Measurements from ENCODE around the gene TEX44.
"Not testable (repeated sequence)": the region's sequence is repeated elsewhere in the genome, so short reads cannot be mapped to it uniquely, and the experiment has no call there.

The TEX44 gene

DNA sequence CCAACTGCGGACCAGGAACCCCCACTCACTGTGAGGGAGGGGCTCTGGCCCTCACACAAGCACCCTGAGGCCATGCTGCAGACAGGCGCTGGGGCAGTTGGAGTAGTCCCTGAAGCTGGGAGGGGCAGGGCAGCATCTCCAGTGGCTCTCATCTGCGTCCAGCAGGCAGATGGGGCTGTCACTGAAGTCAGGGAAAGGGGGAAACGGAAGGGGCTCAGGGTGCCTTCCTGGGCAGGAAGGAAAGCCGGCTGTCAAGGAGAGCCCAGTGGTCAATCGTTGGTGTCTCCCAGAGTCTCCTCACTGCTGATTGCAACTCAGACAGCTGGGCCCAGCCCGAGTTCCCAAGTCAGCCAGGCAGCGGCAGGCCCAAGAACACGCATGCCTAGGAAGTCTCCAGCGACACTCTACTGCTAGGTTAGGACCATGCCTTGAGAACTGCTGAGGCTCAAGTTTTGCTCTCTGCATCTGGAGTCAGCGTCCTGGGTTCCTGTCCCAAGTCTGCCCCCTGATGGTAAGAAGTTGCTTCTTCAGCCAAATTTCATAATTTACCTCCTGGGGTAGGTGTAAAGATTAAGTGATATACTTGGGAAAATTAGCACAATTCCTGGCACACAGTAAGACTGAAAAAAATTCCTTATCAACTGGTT, 35.0 kb upstream of the TEX44 start:
- Histone ChIP-seq H3K27me3 (ENCODE audit: control insufficient read depth, insufficient read depth, low read length) (no peaks in the 10 kb centered on the region), H3K9ac (ENCODE audit: low read length) (no peak overlapping the region), H3K4me3 (ENCODE audit: low read length) (no peak overlapping the region), H3K9me3 (ENCODE audit: control insufficient read depth, low read length) (no peaks in the 10 kb centered on the region), H3K36me3 (ENCODE audit: control insufficient read depth, insufficient read depth, low read length) (no peaks in the 10 kb centered on the region), H3K4me1 (ENCODE audit: control insufficient read depth, insufficient read depth, low read length) (peaks cover 15% of the 10 kb centered on the region)

- no peak overlapping the region for H3K4me3 ChIP-seq (ENCODE audit: low read length)
- H3K36me3 ChIP-seq (ENCODE audit: control insufficient read depth, insufficient read depth, low read length), result no peaks in the 10 kb centered on the region
- no peaks in the 10 kb centered on the region for H3K27me3 ChIP-seq (ENCODE audit: control insufficient read depth, insufficient read depth, low read length)
- no peak overlapping the region for H3K9ac ChIP-seq (ENCODE audit: low read length)
- H3K4me1 ChIP-seq (ENCODE audit: control insufficient read depth, insufficient read depth, low read length), result no peaks in the 10 kb centered on the region
- H3K9me3 ChIP-seq (ENCODE audit: control insufficient read depth, low read length), result no peaks in the 10 kb centered on the region
Measured at GRCh38 chr2:231563378-231563961, 29.2 kb upstream of the TEX44 start.

- H3K9me3 ChIP-seq (ENCODE audit: control insufficient read depth, low read length), result no peaks in the 10 kb centered on the region
- H3K4me3 ChIP-seq (ENCODE audit: low read length), result no peak overlapping the region
- no peak overlapping the region for H3K9ac ChIP-seq (ENCODE audit: low read length)
- H3K27me3 ChIP-seq (ENCODE audit: control insufficient read depth, insufficient read depth, low read length), result no peaks in the 10 kb centered on the region
- H3K4me1 ChIP-seq (ENCODE audit: control insufficient read depth, insufficient read depth, low read length), result no peaks in the 10 kb centered on the region
- no peaks in the 10 kb centered on the region for H3K36me3 ChIP-seq (ENCODE audit: control insufficient read depth, insufficient read depth, low read length)
Measured at GRCh38 chr2:231565887-231566594, 26.6 kb upstream of the TEX44 start.

GRCh38 chr2:231567159-231567558, 25.5 kb upstream of the TEX44 start:
- H3K4me1 ChIP-seq (ENCODE audit: control insufficient read depth, insufficient read depth, low read length), result no peaks in the 10 kb centered on the region
- no peaks in the 10 kb centered on the region for H3K36me3 ChIP-seq (ENCODE audit: control insufficient read depth, insufficient read depth, low read length)
- no peaks in the 10 kb centered on the region for H3K9me3 ChIP-seq (ENCODE audit: control insufficient read depth, low read length)
- no peak overlapping the region for H3K4me3 ChIP-seq (ENCODE audit: low read length)
- no peak overlapping the region for H3K9ac ChIP-seq (ENCODE audit: low read length)
- H3K27me3 ChIP-seq (ENCODE audit: control insufficient read depth, insufficient read depth, low read length), result no peaks in the 10 kb centered on the region

DNA sequence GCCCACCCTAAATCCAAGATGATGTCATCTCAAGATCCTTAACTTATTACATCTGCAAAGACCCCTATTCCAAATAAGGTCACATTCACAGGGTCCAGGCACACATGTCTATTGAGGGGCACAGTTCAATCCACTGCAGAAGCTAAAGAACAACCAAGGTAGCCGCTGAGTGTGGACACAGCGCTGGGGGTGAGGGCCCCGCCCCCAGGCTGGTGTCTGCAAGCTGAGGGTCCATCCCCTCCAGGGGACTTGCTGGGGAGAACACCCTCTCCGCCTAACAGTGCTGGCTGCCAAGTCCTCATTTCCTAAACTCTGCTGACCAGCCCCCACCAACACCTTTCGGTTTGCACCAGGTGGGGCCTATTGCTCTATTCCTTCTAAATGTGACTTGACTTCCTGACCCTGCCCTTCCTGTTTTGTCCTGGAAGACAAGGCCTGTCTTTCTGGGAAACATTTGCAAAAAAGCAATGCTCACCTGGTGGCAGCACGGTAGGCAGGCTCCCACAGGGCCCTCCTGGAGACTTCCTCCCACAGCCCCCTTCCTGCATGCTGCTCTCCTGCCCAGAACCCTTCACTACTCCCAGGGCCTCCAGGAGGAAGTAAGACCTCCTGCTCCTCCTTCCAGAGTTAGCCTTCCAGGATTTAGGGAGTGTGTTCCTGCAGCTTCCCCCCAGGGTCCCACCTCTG, 24.4 kb upstream of the TEX44 start:
- Histone ChIP-seq H3K27me3 (ENCODE audit: control insufficient read depth, insufficient read depth, low read length) (no peaks in the 10 kb centered on the region), H3K36me3 (ENCODE audit: control insufficient read depth, insufficient read depth, low read length) (no peaks in the 10 kb centered on the region), H3K9ac (ENCODE audit: low read length) (no peak overlapping the region), H3K4me3 (ENCODE audit: low read length) (no peak overlapping the region), H3K9me3 (ENCODE audit: control insufficient read depth, low read length) (no peaks in the 10 kb centered on the region), H3K4me1 (ENCODE audit: control insufficient read depth, insufficient read depth, low read length) (no peaks in the 10 kb centered on the region)

DNA sequence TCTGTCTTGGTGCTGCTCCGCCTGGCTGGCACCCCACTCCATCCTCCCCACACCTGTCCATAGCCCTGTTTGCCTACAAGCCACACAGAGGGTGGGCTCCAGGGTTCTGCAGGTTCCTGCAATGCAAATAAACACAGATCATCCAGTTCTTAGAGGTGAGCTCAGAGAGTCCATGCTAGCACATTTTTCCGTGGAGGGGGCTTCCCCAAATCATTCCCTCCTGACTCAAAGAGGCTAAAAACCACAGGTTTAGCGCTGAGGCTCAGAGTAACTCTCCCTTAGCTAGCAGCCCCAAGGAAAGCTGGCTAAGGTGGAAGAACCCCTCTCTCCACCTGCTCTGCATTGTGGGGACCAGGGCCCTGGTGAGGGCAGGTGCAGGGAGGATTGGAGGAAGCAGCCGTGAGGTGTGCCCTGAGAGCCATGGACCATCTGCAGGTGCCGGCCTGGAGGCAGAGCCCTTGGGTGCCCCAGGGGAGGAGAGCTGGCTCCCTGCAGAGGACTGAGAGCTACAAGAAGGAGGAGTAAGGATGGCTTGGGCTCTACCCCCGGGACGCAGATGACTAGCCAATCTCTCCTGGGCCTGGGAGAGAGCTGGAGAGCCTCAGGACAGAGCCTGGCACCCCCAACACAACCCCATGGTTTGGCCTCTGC, 23.8 kb upstream of the TEX44 start:
- H3K4me3 ChIP-seq (ENCODE audit: low read length), result no peak overlapping the region
- H3K36me3 ChIP-seq (ENCODE audit: control insufficient read depth, insufficient read depth, low read length), result no peaks in the 10 kb centered on the region
- no peaks in the 10 kb centered on the region for H3K27me3 ChIP-seq (ENCODE audit: control insufficient read depth, insufficient read depth, low read length)
- no peak overlapping the region for H3K9ac ChIP-seq (ENCODE audit: low read length)
- H3K9me3 ChIP-seq (ENCODE audit: control insufficient read depth, low read length), result no peaks in the 10 kb centered on the region
- H3K4me1 ChIP-seq (ENCODE audit: control insufficient read depth, insufficient read depth, low read length), result no peaks in the 10 kb centered on the region

GRCh38 chr2:231570915-231571314, 21.7 kb upstream of the TEX44 start:
- H3K4me3 ChIP-seq (ENCODE audit: low read length); H3K36me3 ChIP-seq (ENCODE audit: control insufficient read depth, insufficient read depth, low read length); H3K9me3 ChIP-seq (ENCODE audit: control insufficient read depth, low read length); H3K4me1 ChIP-seq (ENCODE audit: control insufficient read depth, insufficient read depth, low read length); H3K9ac ChIP-seq (ENCODE audit: low read length); H3K27me3 ChIP-seq (ENCODE audit: control insufficient read depth, insufficient read depth, low read length): not testable (repeated sequence)

GRCh38 chr2:231571661-231572191, 20.9 kb upstream of the TEX44 start:
- Histone ChIP-seq H3K27me3 (ENCODE audit: control insufficient read depth, insufficient read depth, low read length) (no peaks in the 10 kb centered on the region), H3K4me3 (ENCODE audit: low read length) (no peak overlapping the region), H3K36me3 (ENCODE audit: control insufficient read depth, insufficient read depth, low read length) (no peaks in the 10 kb centered on the region), H3K9me3 (ENCODE audit: control insufficient read depth, low read length) (no peaks in the 10 kb centered on the region), H3K9ac (ENCODE audit: low read length) (no peak overlapping the region), H3K4me1 (ENCODE audit: control insufficient read depth, insufficient read depth, low read length) (no peaks in the 10 kb centered on the region)

GRCh38 chr2:231573096-231573495, 19.6 kb upstream of the TEX44 start:
- no peaks in the 10 kb centered on the region for H3K4me1 ChIP-seq (ENCODE audit: control insufficient read depth, insufficient read depth, low read length)
- no peaks in the 10 kb centered on the region for H3K36me3 ChIP-seq (ENCODE audit: control insufficient read depth, insufficient read depth, low read length)
- no peaks in the 10 kb centered on the region for H3K9me3 ChIP-seq (ENCODE audit: control insufficient read depth, low read length)
- H3K9ac ChIP-seq (ENCODE audit: low read length), result no peak overlapping the region
- H3K27me3 ChIP-seq (ENCODE audit: control insufficient read depth, insufficient read depth, low read length), result no peaks in the 10 kb centered on the region
- H3K4me3 ChIP-seq (ENCODE audit: low read length), result no peak overlapping the region

DNA sequence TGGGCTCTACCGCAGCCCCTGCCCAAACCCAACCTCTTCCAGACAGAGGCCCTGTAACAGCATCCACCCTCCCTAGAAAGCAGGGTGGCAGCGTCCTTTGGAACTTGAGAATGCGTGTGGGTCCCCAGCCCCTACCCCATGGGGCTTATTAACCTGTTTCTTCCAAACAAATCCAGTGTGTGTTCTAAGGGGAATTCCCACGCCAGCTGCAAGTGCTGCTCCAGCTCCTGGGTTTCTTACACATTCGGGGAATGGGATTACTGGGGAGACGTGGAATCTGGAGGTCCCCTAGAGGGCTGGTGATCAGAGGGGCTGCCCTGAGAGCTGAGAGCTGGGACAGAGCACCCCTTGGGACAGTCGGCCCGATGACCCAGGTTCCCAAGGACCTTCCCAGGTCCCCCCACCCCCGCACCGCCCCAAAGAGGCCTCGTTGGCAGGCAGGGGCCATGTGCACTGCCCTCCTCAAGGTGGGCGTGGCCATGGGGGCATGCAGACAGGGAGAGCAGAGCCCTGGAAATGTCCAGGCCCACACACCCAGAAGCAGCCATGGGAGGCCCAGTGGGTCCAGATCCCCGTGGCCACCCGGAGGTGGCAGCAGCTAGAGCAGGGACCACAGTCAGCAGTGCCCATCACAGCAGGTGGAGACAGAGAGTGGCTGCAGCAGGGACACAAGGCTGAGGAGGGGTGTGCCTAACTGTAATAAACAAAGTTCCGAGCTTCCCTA, 18.8 kb upstream of the TEX44 start:
- H3K4me1 ChIP-seq (ENCODE audit: control insufficient read depth, insufficient read depth, low read length), result no peaks in the 10 kb centered on the region
- no peak overlapping the region for H3K4me3 ChIP-seq (ENCODE audit: low read length)
- no peaks in the 10 kb centered on the region for H3K27me3 ChIP-seq (ENCODE audit: control insufficient read depth, insufficient read depth, low read length)
- H3K9me3 ChIP-seq (ENCODE audit: control insufficient read depth, low read length), result no peaks in the 10 kb centered on the region
- H3K9ac ChIP-seq (ENCODE audit: low read length), result no peak overlapping the region
- no peaks in the 10 kb centered on the region for H3K36me3 ChIP-seq (ENCODE audit: control insufficient read depth, insufficient read depth, low read length)

- Histone ChIP-seq H3K4me3 (ENCODE audit: low read length) (no peak overlapping the region), H3K27me3 (ENCODE audit: control insufficient read depth, insufficient read depth, low read length) (no peaks in the 10 kb centered on the region), H3K9ac (ENCODE audit: low read length) (no peak overlapping the region), H3K36me3 (ENCODE audit: control insufficient read depth, insufficient read depth, low read length) (no peaks in the 10 kb centered on the region), H3K9me3 (ENCODE audit: control insufficient read depth, low read length) (no peaks in the 10 kb centered on the region), H3K4me1 (ENCODE audit: control insufficient read depth, insufficient read depth, low read length) (no peaks in the 10 kb centered on the region)
Measured at GRCh38 chr2:231575612-231576256, 16.9 kb upstream of the TEX44 start.
